22Rv1 (cell line): ENCODE measurements around the gene ADAP1.

Experiments
- ZFX ChIP-seq: fragments of 450-650 bp; IDR thresholded peaks from 2 replicates; pipeline ENCODE4 v1.6.1; 2017; ENCODE audit warnings: antibody characterized with exemption, borderline replicate concordance
- TF ChIP-seq, protein P1 (sequence below): fragments of 450-650 bp; IDR thresholded peaks from 2 replicates; pipeline ENCODE4 v1.5.1; 2017; ENCODE audit warnings: mild to moderate bottlenecking

GRCh38 chr7:977326-978048, 23.0 kb upstream of the ADAP1 start:
- TF ChIP-seq, protein P1, sequence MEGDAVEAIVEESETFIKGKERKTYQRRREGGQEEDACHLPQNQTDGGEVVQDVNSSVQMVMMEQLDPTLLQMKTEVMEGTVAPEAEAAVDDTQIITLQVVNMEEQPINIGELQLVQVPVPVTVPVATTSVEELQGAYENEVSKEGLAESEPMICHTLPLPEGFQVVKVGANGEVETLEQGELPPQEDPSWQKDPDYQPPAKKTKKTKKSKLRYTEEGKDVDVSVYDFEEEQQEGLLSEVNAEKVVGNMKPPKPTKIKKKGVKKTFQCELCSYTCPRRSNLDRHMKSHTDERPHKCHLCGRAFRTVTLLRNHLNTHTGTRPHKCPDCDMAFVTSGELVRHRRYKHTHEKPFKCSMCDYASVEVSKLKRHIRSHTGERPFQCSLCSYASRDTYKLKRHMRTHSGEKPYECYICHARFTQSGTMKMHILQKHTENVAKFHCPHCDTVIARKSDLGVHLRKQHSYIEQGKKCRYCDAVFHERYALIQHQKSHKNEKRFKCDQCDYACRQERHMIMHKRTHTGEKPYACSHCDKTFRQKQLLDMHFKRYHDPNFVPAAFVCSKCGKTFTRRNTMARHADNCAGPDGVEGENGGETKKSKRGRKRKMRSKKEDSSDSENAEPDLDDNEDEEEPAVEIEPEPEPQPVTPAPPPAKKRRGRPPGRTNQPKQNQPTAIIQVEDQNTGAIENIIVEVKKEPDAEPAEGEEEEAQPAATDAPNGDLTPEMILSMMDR: no peak
- TF ChIP-seq ZFX: no peak
